ENCODE data around the gene CSNK1G2.

Gene CSNK1G2

GRCh38 chr19:1947651-1948209, 6.8 kb downstream of the CSNK1G2 start:
- Histone ChIP-seq H3K23ac (ENCODE audit: low read length) (no peak overlapping the region), H4K5ac (ENCODE audit: low read length) (no peak overlapping the region), H3K27me3 (ENCODE audit: insufficient read depth, low read length, poor library complexity) (no peaks in the 10 kb centered on the region), H2BK120ac (ENCODE audit: low read depth, low read length) (no peak overlapping the region), H3K4ac (ENCODE audit: low read depth, low read length) (no peak overlapping the region), H4K8ac (ENCODE audit: low read depth, low read length) (no peak overlapping the region), H3K36me3 (ENCODE audit: control insufficient read depth, insufficient read depth, low read length) (peaks cover 2% of the 10 kb centered on the region), H2AK5ac (ENCODE audit: low read length) (no peak overlapping the region), H3K79me1 (ENCODE audit: low read length) (peaks cover 24% of the 10 kb centered on the region), H3K79me2 (ENCODE audit: control insufficient read depth, insufficient read depth, low read length) (peaks cover 80% of the 10 kb centered on the region), H2BK5ac (ENCODE audit: low read length) (no peak overlapping the region), H3K4me2 (ENCODE audit: low read length) (no peak overlapping the region), H3K4me3 (ENCODE audit: low read length) (no peak overlapping the region), H3K9ac (ENCODE audit: low read length) (no peak overlapping the region), H2BK15ac (replicated peaks; ENCODE audit: low read depth) (no peak overlapping the region), H3K27ac (ENCODE audit: low read depth, low read length) (no peak overlapping the region), H3K4me1 (ENCODE audit: control insufficient read depth, low read depth, low read length) (peaks cover 4% of the 10 kb centered on the region), H3K18ac (ENCODE audit: low read length) (no peak overlapping the region), H3K56ac (ENCODE audit: low read length) (no peak overlapping the region)
- no peak for DNase-seq
- no CpG with 5 or more reads among the region's 34 CpGs for WGBS (ENCODE audit: extremely low coverage, insufficient coverage, low lambda C conversion rate)

- H3K9ac ChIP-seq (ENCODE audit: low read length): no peak overlapping the region
- H3K36me3 ChIP-seq (ENCODE audit: control insufficient read depth, insufficient read depth, low read length): peaks cover 2% of the 10 kb centered on the region
- H2BK120ac ChIP-seq (ENCODE audit: low read depth, low read length): no peak overlapping the region
These were observed 8.5 kb downstream of the CSNK1G2 start for GRCh38 chr19:1949304-1950101.

GRCh38 chr19:1950640-1951039, 9.7 kb downstream of the CSNK1G2 start:
- no peak overlapping the region for H3K4me3 ChIP-seq (ENCODE audit: low read length)
- no peak overlapping the region for H2BK5ac ChIP-seq (ENCODE audit: low read length)
- no CpG with 5 or more reads among the region's 16 CpGs for WGBS (ENCODE audit: extremely low coverage, insufficient coverage, low lambda C conversion rate)
- H4K5ac ChIP-seq (ENCODE audit: low read length): no peak overlapping the region
- no peaks in the 10 kb centered on the region for H3K4me1 ChIP-seq (ENCODE audit: control insufficient read depth, low read depth, low read length)
- peaks cover 28% of the 10 kb centered on the region for H3K79me1 ChIP-seq (ENCODE audit: low read length)
- DNase-seq: no peak
- no peak overlapping the region for H3K4ac ChIP-seq (ENCODE audit: low read depth, low read length)
- no peak overlapping the region for H4K8ac ChIP-seq (ENCODE audit: low read depth, low read length)
- H3K18ac ChIP-seq (ENCODE audit: low read length): no peak overlapping the region
- H3K36me3 ChIP-seq (ENCODE audit: control insufficient read depth, insufficient read depth, low read length): peaks cover 2% of the 10 kb centered on the region
- H3K27me3 ChIP-seq (ENCODE audit: insufficient read depth, low read length, poor library complexity): no peaks in the 10 kb centered on the region
- no peak overlapping the region for H3K23ac ChIP-seq (ENCODE audit: low read length)
- no peak overlapping the region for H3K27ac ChIP-seq (ENCODE audit: low read depth, low read length)
- H3K9ac ChIP-seq (ENCODE audit: low read length): no peak overlapping the region
- no peak overlapping the region for H2BK15ac ChIP-seq (replicated peaks; ENCODE audit: low read depth)
- H3K4me2 ChIP-seq (ENCODE audit: low read length): no peak overlapping the region
- H2BK120ac ChIP-seq (ENCODE audit: low read depth, low read length): no peak overlapping the region
- no peak overlapping the region for H3K56ac ChIP-seq (ENCODE audit: low read length)
- peaks cover 79% of the 10 kb centered on the region for H3K79me2 ChIP-seq (ENCODE audit: control insufficient read depth, insufficient read depth, low read length)
- no peak overlapping the region for H2AK5ac ChIP-seq (ENCODE audit: low read length)

More at GRCh38 chr19:1949304-1950101, 8.5 kb downstream of the CSNK1G2 start:
- H3K18ac ChIP-seq (ENCODE audit: low read length): no peak overlapping the region
- H3K79me1 ChIP-seq (ENCODE audit: low read length): peaks cover 28% of the 10 kb centered on the region
- no peak overlapping the region for H2BK5ac ChIP-seq (ENCODE audit: low read length)
- DNase-seq: no peak
- no peak overlapping the region for H3K56ac ChIP-seq (ENCODE audit: low read length)
- no CpG with 5 or more reads among the region's 44 CpGs for WGBS (ENCODE audit: extremely low coverage, insufficient coverage, low lambda C conversion rate)
- no peak overlapping the region for H3K23ac ChIP-seq (ENCODE audit: low read length)
- H4K8ac ChIP-seq (ENCODE audit: low read depth, low read length): no peak overlapping the region
- H3K4me1 ChIP-seq (ENCODE audit: control insufficient read depth, low read depth, low read length): no peaks in the 10 kb centered on the region
- no peak overlapping the region for H2AK5ac ChIP-seq (ENCODE audit: low read length)
- peaks cover 80% of the 10 kb centered on the region for H3K79me2 ChIP-seq (ENCODE audit: control insufficient read depth, insufficient read depth, low read length)
- no peaks in the 10 kb centered on the region for H3K27me3 ChIP-seq (ENCODE audit: insufficient read depth, low read length, poor library complexity)
- H3K4me2 ChIP-seq (ENCODE audit: low read length): no peak overlapping the region
- no peak overlapping the region for H3K4ac ChIP-seq (ENCODE audit: low read depth, low read length)
- no peak overlapping the region for H2BK15ac ChIP-seq (replicated peaks; ENCODE audit: low read depth)
- H4K5ac ChIP-seq (ENCODE audit: low read length): no peak overlapping the region
- H3K27ac ChIP-seq (ENCODE audit: low read depth, low read length): no peak overlapping the region
- no peak overlapping the region for H3K4me3 ChIP-seq (ENCODE audit: low read length)

- H4K5ac ChIP-seq (ENCODE audit: low read length): no peak overlapping the region
- H4K8ac ChIP-seq (ENCODE audit: low read depth, low read length): no peak overlapping the region
- no peak overlapping the region for H2AK5ac ChIP-seq (ENCODE audit: low read length)
- no peak overlapping the region for H3K23ac ChIP-seq (ENCODE audit: low read length)
- no peaks in the 10 kb centered on the region for H3K4me1 ChIP-seq (ENCODE audit: control insufficient read depth, low read depth, low read length)
- no CpG with 5 or more reads among the region's 21 CpGs for WGBS (ENCODE audit: extremely low coverage, insufficient coverage, low lambda C conversion rate)
- no peak overlapping the region for H2BK5ac ChIP-seq (ENCODE audit: low read length)
- no peak overlapping the region for H3K4ac ChIP-seq (ENCODE audit: low read depth, low read length)
- H3K79me2 ChIP-seq (ENCODE audit: control insufficient read depth, insufficient read depth, low read length): peaks cover 86% of the 10 kb centered on the region
- no peak overlapping the region for H3K9ac ChIP-seq (ENCODE audit: low read length)
- H3K4me2 ChIP-seq (ENCODE audit: low read length): no peak overlapping the region
- no peak overlapping the region for H2BK120ac ChIP-seq (ENCODE audit: low read depth, low read length)
- no peak overlapping the region for H3K4me3 ChIP-seq (ENCODE audit: low read length)
- DNase-seq: no peak
- no peak overlapping the region for H3K27ac ChIP-seq (ENCODE audit: low read depth, low read length)
- no peak overlapping the region for H2BK15ac ChIP-seq (replicated peaks; ENCODE audit: low read depth)
- no peak overlapping the region for H3K18ac ChIP-seq (ENCODE audit: low read length)
- peaks cover 26% of the 10 kb centered on the region for H3K79me1 ChIP-seq (ENCODE audit: low read length)
- peaks cover 2% of the 10 kb centered on the region for H3K36me3 ChIP-seq (ENCODE audit: control insufficient read depth, insufficient read depth, low read length)
- no peak overlapping the region for H3K56ac ChIP-seq (ENCODE audit: low read length)
- H3K27me3 ChIP-seq (ENCODE audit: insufficient read depth, low read length, poor library complexity): no peaks in the 10 kb centered on the region
These were observed 11.7 kb downstream of the CSNK1G2 start for GRCh38 chr19:1952635-1953034.

- Histone ChIP-seq H3K79me2 (ENCODE audit: control insufficient read depth, insufficient read depth, low read length) (peaks cover 85% of the 10 kb centered on the region), H4K5ac (ENCODE audit: low read length) (no peak overlapping the region), H2BK120ac (ENCODE audit: low read depth, low read length) (no peak overlapping the region), H3K27me3 (ENCODE audit: insufficient read depth, low read length, poor library complexity) (no peaks in the 10 kb centered on the region), H2AK5ac (ENCODE audit: low read length) (no peak overlapping the region), H2BK15ac (replicated peaks; ENCODE audit: low read depth) (no peak overlapping the region), H3K56ac (ENCODE audit: low read length) (no peak overlapping the region), H3K79me1 (ENCODE audit: low read length) (peaks cover 26% of the 10 kb centered on the region), H3K4me1 (ENCODE audit: control insufficient read depth, low read depth, low read length) (no peaks in the 10 kb centered on the region), H3K4me3 (ENCODE audit: low read length) (no peak overlapping the region), H3K18ac (ENCODE audit: low read length) (no peak overlapping the region), H3K4me2 (ENCODE audit: low read length) (no peak overlapping the region), H2BK5ac (ENCODE audit: low read length) (no peak overlapping the region), H3K9ac (ENCODE audit: low read length) (no peak overlapping the region), H3K27ac (ENCODE audit: low read depth, low read length) (no peak overlapping the region), H4K8ac (ENCODE audit: low read depth, low read length) (no peak overlapping the region), H3K23ac (ENCODE audit: low read length) (no peak overlapping the region), H3K4ac (ENCODE audit: low read depth, low read length) (no peak overlapping the region), H3K36me3 (ENCODE audit: control insufficient read depth, insufficient read depth, low read length) (peaks cover 2% of the 10 kb centered on the region)
- DNase-seq: no peak
- no CpG with 5 or more reads among the region's 19 CpGs for WGBS (ENCODE audit: extremely low coverage, insufficient coverage, low lambda C conversion rate)
These were observed 12.1 kb downstream of the CSNK1G2 start for GRCh38 chr19:1953037-1953436.
